OCI-LY7 (cell line): ENCODE results near the gene PHEX. TPM values are rescaled to one million over a fixed set of nuclear protein-coding genes. Genes with fewer than 3 reads are reported as not detected.
A peak's percentile ranks its signal among the peaks of the same experiment; 100 is the strongest.

Source experiments
- BruUV-seq: library from RNA; stranded (reverse); fragments of 400-500 nt; replicated peaks from 2 replicates; lab custom pipeline; 2021; lab: Mats Ljungman, UMichigan
- CTCF ChIA-PET: fragments of 300-600 bp; sonication (Branson Sonifier 250); formaldehyde crosslinking; loops from one replicate; lab custom pipeline; 2022; ENCODE audit warnings: antibody characterized with exemption; ENCODE audit not compliant: unreplicated experiment; lab: Charles Lee
- POLR2A ChIA-PET: fragments of 300-600 bp; sonication (Branson Sonifier 250); formaldehyde crosslinking; loops from one replicate; lab custom pipeline; 2022; ENCODE audit warnings: antibody characterized with exemption; lab: Charles Lee
- DNase-seq: peaks from one replicate; pipeline ENCODE4 v3.0.0-alpha.2; 2015; ENCODE audit warnings: low spot score
- H2AFZ ChIP-seq: fragments of 200-600 bp; sonication (generic), shearing (Covaris generic); 2 replicates; pipeline ENCODE4 v1.6.1; 2014; ENCODE audit warnings: mild to moderate bottlenecking, antibody characterized with exemption, low read length, moderate library complexity
- H3K27ac ChIP-seq: fragments of 200-600 bp; sonication (generic); 2 replicates; pipeline ENCODE4 v1.5.1; 2014; ENCODE audit warnings: mixed run types, low read depth, mild to moderate bottlenecking, moderate library complexity, low read length, inconsistent platforms; ENCODE audit not compliant: poor library complexity, severe bottlenecking
- H3K36me3 ChIP-seq: fragments of 200-600 bp; sonication (generic); 2 replicates; pipeline ENCODE4 v1.6.1; 2014; ENCODE audit warnings: mild to moderate bottlenecking, antibody characterized with exemption, low read length, moderate library complexity, mixed read lengths; ENCODE audit not compliant: insufficient read depth
- H3K4me1 ChIP-seq: fragments of 200-600 bp; sonication (generic); 2 replicates; pipeline ENCODE4 v1.5.1; 2014; ENCODE audit warnings: mild to moderate bottlenecking, low read length; ENCODE audit not compliant: insufficient read depth, poor library complexity, severe bottlenecking
- H3K4me2 ChIP-seq: fragments of 200-600 bp; sonication (generic); 2 replicates; pipeline ENCODE4 v1.6.1; 2014; ENCODE audit warnings: mild to moderate bottlenecking, low read length
- H3K4me3 ChIP-seq: fragments of 200-600 bp; sonication (generic); 2 replicates; pipeline ENCODE4 v1.5.1; 2014; ENCODE audit warnings: mild to moderate bottlenecking, low read depth, low read length; ENCODE audit not compliant: poor library complexity, severe bottlenecking
- H3K79me2 ChIP-seq: fragments of 200-600 bp; sonication (generic); 2 replicates; pipeline ENCODE4 v1.6.1; 2016; ENCODE audit warnings: low read depth, mild to moderate bottlenecking, low read length, moderate library complexity, mixed read lengths; ENCODE audit not compliant: insufficient read depth
- H3K9me2 ChIP-seq: fragments of 200-600 bp; sonication (generic); 2 replicates; pipeline ENCODE4 v1.6.1; 2016; ENCODE audit warnings: mild to moderate bottlenecking, low read length, mixed read lengths; ENCODE audit not compliant: insufficient read depth
- H3K9me3 ChIP-seq: fragments of 200-600 bp; sonication (generic); 2 replicates; pipeline ENCODE4 v1.6.1; 2014; ENCODE audit warnings: mild to moderate bottlenecking, mixed run types, low read length, mixed read lengths
- H4K20me1 ChIP-seq: fragments of 200-600 bp; sonication (generic); 2 replicates; pipeline ENCODE4 v1.6.1; 2014; ENCODE audit warnings: mild to moderate bottlenecking, antibody characterized with exemption, low read length, moderate library complexity, mixed read lengths; ENCODE audit not compliant: insufficient read depth
- CTCF ChIP-seq: fragments of 200-600 bp; sonication (generic); conservative IDR thresholded peaks from 2 replicates; pipeline ENCODE4 v1.5.1; 2014; ENCODE audit warnings: mild to moderate bottlenecking, antibody characterized with exemption, low read length, moderate library complexity, mixed read lengths
- EZH2phosphoT487 ChIP-seq: fragments of 200-600 bp; sonication (generic); IDR thresholded peaks from 2 replicates; pipeline ENCODE4 v1.6.1; 2018; ENCODE audit warnings: low read depth, borderline replicate concordance, mild to moderate bottlenecking, mixed run types, antibody characterized with exemption, low read length, moderate library complexity, mixed read lengths
- intact Hi-C: fragments of 100-400 bp; cut with micrococcal nuclease; formaldehyde crosslinking; loops from one replicate; pipeline ENCODE4 v1.10.0; 2022; ENCODE audit not compliant: unreplicated experiment
- total RNA-seq, 2 experiments: library from RNA; depleted of rRNA in 1 of 2; stranded (reverse); fragments of >200 nt in 1 of 2; shearing (Covaris generic) in 1 of 2; gene quantifications; 2 replicates each; pipeline ENCODE4 v1.2.3, GENCODE V29; 2014 to 2022

The PHEX gene
- total RNA-seq, 2 experiments from 2014 or later: 0.09 TPM; not detected in 1

GRCh38 chrX:22135171-22135711, 103.1 kb downstream of the PHEX start:
- Histone ChIP-seq H3K79me2 (no peaks in the 10 kb centered on the region), H3K27ac (no peak overlapping the region), H3K36me3 (no peaks in the 10 kb centered on the region), H3K4me3 (no peak overlapping the region), H3K9me3 (no peaks in the 10 kb centered on the region), H3K9me2 (no peaks in the 10 kb centered on the region), H2AFZ (no peak overlapping the region), H4K20me1 (no peaks in the 10 kb centered on the region), H3K4me2 (no peak overlapping the region), H3K4me1 (no peaks in the 10 kb centered on the region)
- ChIA-PET POLR2A (interaction anchor here (0.6 kb wide), 1 partner anchor 14 kb away, joined by 3 read pairs; no protein-coding TSS in a partner anchor), CTCF (no interaction called here)
- BruUV-seq: no TSS peak
- TF ChIP-seq CTCF (no peak), EZH2phosphoT487 (no peak)
- intact Hi-C loops: no loop called here
- DNase-seq: no peak

GRCh38 chrX:22135994-22136684, 104.0 kb downstream of the PHEX start:
- DNase-seq: peak; percentile 40
- intact Hi-C loops: loop anchor here (2.0 kb wide), 1 partner anchor 57 kb away; no protein-coding TSS in a partner anchor
- no peak overlapping the region for H2AFZ ChIP-seq
- no peaks in the 10 kb centered on the region for H3K36me3 ChIP-seq
- POLR2A ChIA-PET: interaction anchor here (0.6 to 0.7 kb wide), 2 partner anchors 9 to 13 kb away, joined by 3 read pairs; no protein-coding TSS in a partner anchor
- no peak overlapping the region for H3K27ac ChIP-seq
- H4K20me1 ChIP-seq: no peaks in the 10 kb centered on the region
- no peak overlapping the region for H3K4me3 ChIP-seq
- no TSS peak for BruUV-seq
- no peaks in the 10 kb centered on the region for H3K79me2 ChIP-seq
- no peak for TF ChIP-seq EZH2phosphoT487
- peak; percentile 76 for TF ChIP-seq CTCF
- no peaks in the 10 kb centered on the region for H3K9me2 ChIP-seq
- H3K4me2 ChIP-seq: no peak overlapping the region
- no peaks in the 10 kb centered on the region for H3K4me1 ChIP-seq
- no peaks in the 10 kb centered on the region for H3K9me3 ChIP-seq
- CTCF ChIA-PET: no interaction called here

DNA sequence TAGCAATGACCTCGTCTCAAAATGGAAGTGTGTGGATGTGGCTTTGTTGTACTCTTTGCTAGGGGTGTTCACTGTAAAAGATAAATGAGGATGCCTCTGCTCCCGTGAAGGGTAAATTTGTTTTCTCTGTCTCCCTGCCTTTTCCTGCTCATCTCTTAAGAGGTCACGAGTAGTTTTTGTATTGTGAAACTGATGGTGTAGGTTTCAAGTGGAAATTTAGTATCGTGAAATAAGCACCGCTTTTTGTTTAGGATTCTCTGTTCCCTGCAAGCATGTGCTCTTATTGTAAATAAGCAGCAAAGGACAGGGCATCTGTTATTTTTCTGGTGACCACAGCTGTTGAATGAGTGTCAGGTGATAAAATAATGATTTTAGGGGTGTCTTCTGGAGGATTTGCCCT, 104.6 kb downstream of the PHEX start:
- no peak overlapping the region for H3K27ac ChIP-seq
- ChIA-PET CTCF (no interaction called here), POLR2A (interaction anchor here (0.7 kb wide), 1 partner anchor 8 kb away, joined by 3 read pairs; no protein-coding TSS in a partner anchor)
- no peaks in the 10 kb centered on the region for H4K20me1 ChIP-seq
- H3K36me3 ChIP-seq: no peaks in the 10 kb centered on the region
- H3K4me3 ChIP-seq: no peak overlapping the region
- no peaks in the 10 kb centered on the region for H3K4me1 ChIP-seq
- no peaks in the 10 kb centered on the region for H3K9me3 ChIP-seq
- no peak overlapping the region for H2AFZ ChIP-seq
- H3K4me2 ChIP-seq: no peak overlapping the region
- H3K79me2 ChIP-seq: no peaks in the 10 kb centered on the region
- no peak for DNase-seq
- intact Hi-C loops: loop anchor here (2.0 kb wide), 1 partner anchor 56 kb away; no protein-coding TSS in a partner anchor
- no peaks in the 10 kb centered on the region for H3K9me2 ChIP-seq
- no TSS peak for BruUV-seq
- no peak for TF ChIP-seq CTCF
